K562 (cell line): ENCODE results near the gene AJM1. TPM values are rescaled to one million over a fixed set of nuclear protein-coding genes. Genes with fewer than 3 reads are reported as not detected.

Source experiments
- ATF1 ChIP-seq, 2 experiments: fragments of 450-650 bp in 1 of 2; IDR thresholded peaks; 2 replicates each; pipeline ENCODE4 v1.6.1; 2016; ENCODE audit warnings: missing compliant biosample characterization in 1 of 2, missing genetic modification characterization in 1 of 2
- CBX1 ChIP-seq: sonication (generic); IDR thresholded peaks from 2 replicates; pipeline ENCODE4 v1.6.1; 2016; ENCODE audit warnings: antibody characterized with exemption, low read depth, mild to moderate bottlenecking
- EZH2 ChIP-seq: IDR thresholded peaks from 2 replicates; pipeline ENCODE4 v1.6.1; 2012; ENCODE audit warnings: low read depth, mild to moderate bottlenecking, inconsistent platforms, low read length, borderline replicate concordance
- KAT7 ChIP-seq: sonication (generic); formaldehyde crosslinking; IDR thresholded peaks from 2 replicates; pipeline ENCODE4 v1.8.0; 2022; ENCODE audit warnings: missing genetic modification reagents, mild to moderate bottlenecking, borderline replicate concordance
- MED1 ChIP-seq: sonication (generic); formaldehyde crosslinking; IDR thresholded peaks from 2 replicates; pipeline ENCODE4 v1.8.1; 2023; ENCODE audit warnings: missing genetic modification reagents, borderline replicate concordance
- NFATC3 ChIP-seq: fragments of 450-650 bp; IDR thresholded peaks from 2 replicates; pipeline ENCODE4 v1.6.1; 2017; ENCODE audit warnings: mild to moderate bottlenecking
- POLR2AphosphoS5 ChIP-seq: IDR thresholded peaks from 2 replicates; pipeline ENCODE4 v1.6.1; 2011; ENCODE audit warnings: mild to moderate bottlenecking, low read depth, low read length, moderate library complexity; ENCODE audit not compliant: control insufficient read depth, insufficient read depth
- POLR2B ChIP-seq: fragments of 450-650 bp; IDR thresholded peaks from 2 replicates; pipeline ENCODE4 v1.6.1; 2018; ENCODE audit warnings: low read depth; ENCODE audit not compliant: partially characterized antibody
- RAD21 ChIP-seq, 2 experiments: fragments of 250-450 bp in 1 of 2; fragments of 450-650 bp in 1 of 2; sonication (Bioruptor Pico) in 1 of 2; formaldehyde crosslinking in 1 of 2; IDR thresholded peaks in 1 of 2; conservative IDR thresholded peaks in 1 of 2; 2 replicates each; pipeline versions ENCODE4 v1.4.0 to v1.8.0; 2020 to 2022; ENCODE audit warnings: mild to moderate bottlenecking in 2 of 2, moderate library complexity in 1 of 2
- RBM15 ChIP-seq: fragments of 200-400 bp; formaldehyde crosslinking; IDR thresholded peaks from 2 replicates; pipeline ENCODE4 v1.6.1; 2018; ENCODE audit warnings: mild to moderate bottlenecking, low read length, moderate library complexity; ENCODE audit not compliant: insufficient read depth
- TEAD1 ChIP-seq, 2 experiments: fragments of 450-650 bp in 1 of 2; sonication (generic) in 1 of 2; formaldehyde crosslinking; IDR thresholded peaks; 2 replicates each; pipeline versions ENCODE4 v1.4.0 to v1.8.0; 2020 to 2022; ENCODE audit warnings: mild to moderate bottlenecking in 2 of 2, missing genetic modification reagents in 1 of 2
- ZKSCAN8 ChIP-seq: fragments of 200-800 bp; sonication (Bioruptor generic); IDR thresholded peaks from 2 replicates; pipeline ENCODE4 v1.6.1; 2016; ENCODE audit warnings: missing genetic modification characterization, missing compliant biosample characterization
- ZNF12 ChIP-seq: sonication (generic); formaldehyde crosslinking; IDR thresholded peaks from 2 replicates; pipeline ENCODE4 v1.4.0; 2020; ENCODE audit warnings: mild to moderate bottlenecking, missing genetic modification reagents
- ZNF212 ChIP-seq: fragments of 450-650 bp; formaldehyde crosslinking; IDR thresholded peaks from 2 replicates; pipeline ENCODE4 v1.4.0; 2020; ENCODE audit warnings: mild to moderate bottlenecking
- ZNF717 ChIP-seq: fragments of 250-450 bp; sonication (Bioruptor Pico); IDR thresholded peaks from 2 replicates; pipeline ENCODE4 v1.5.0; 2021
- ZNF830 ChIP-seq: fragments of 250-450 bp; sonication (Bioruptor Pico); IDR thresholded peaks from 2 replicates; pipeline ENCODE4 v1.5.0; 2021; ENCODE audit warnings: mild to moderate bottlenecking
- polyA plus RNA-seq, 8 experiments: library from polyadenylated mRNA; depleted of rRNA in 4 of 8; stranded (reverse) in 5 of 8; unstranded in 3 of 8; fragments of >200 nt; fragmentation: Nextera tagmentation in 2 of 8; fragmentation: Illumina TruSeq in 1 of 8; extraction: Ambion mirVana in 2 of 8; extraction: Trizol in 1 of 8; gene quantifications; 2 replicates each; pipeline versions ENCODE4 v1.2.1 to v1.2.3, GENCODE V29; 2011 to 2014; ENCODE audit warnings: inconsistent platforms in 1 of 8, missing spikeins in 1 of 8
- total RNA-seq, 7 experiments: library from RNA; depleted of rRNA in 6 of 7; stranded (reverse); fragments of >200 nt in 6 of 7; fragmentation: Illumina TruSeq in 2 of 7; extraction: Trizol in 2 of 7; gene quantifications; 2 replicates each; pipeline versions ENCODE4 v1.2.1 to v1.2.3, GENCODE V29; 2011 to 2021; ENCODE audit warnings: low replicate concordance in 1 of 7
- TF ChIP-seq, protein P1 (sequence below): IDR thresholded peaks from 2 replicates; pipeline ENCODE4 v1.6.1; 2014; ENCODE audit warnings: antibody characterized with exemption
- TF ChIP-seq, protein P2 (sequence below): sonication (generic); formaldehyde crosslinking; IDR thresholded peaks from 2 replicates; pipeline ENCODE4 v1.8.0; 2022; ENCODE audit warnings: mild to moderate bottlenecking, low read depth, missing genetic modification reagents
- TF ChIP-seq, protein P3 (sequence below), 2 experiments: fragments of 450-650 bp in 1 of 2; sonication (generic) in 1 of 2; formaldehyde crosslinking in 1 of 2; IDR thresholded peaks in 1 of 2; conservative IDR thresholded peaks in 1 of 2; 2 replicates each; pipeline versions ENCODE4 v1.6.1 to v1.8.1; 2016 to 2023; ENCODE audit warnings: mild to moderate bottlenecking in 2 of 2, moderate library complexity in 2 of 2, inconsistent platforms in 1 of 2, missing genetic modification reagents in 1 of 2
- TF ChIP-seq, protein P4 (sequence below): fragments of 250-450 bp; sonication (Bioruptor Pico); IDR thresholded peaks from 2 replicates; pipeline ENCODE4 v1.8.0; 2021; ENCODE audit warnings: borderline replicate concordance, mild to moderate bottlenecking, moderate library complexity; ENCODE audit not compliant: poor library complexity, severe bottlenecking
- TF ChIP-seq, protein P5 (sequence below): sonication (generic); formaldehyde crosslinking; IDR thresholded peaks from 2 replicates; pipeline ENCODE4 v1.8.0; 2022; ENCODE audit warnings: mild to moderate bottlenecking, missing genetic modification reagents
- TF ChIP-seq, protein P6 (sequence below), 2 experiments: fragments of 450-650 bp; IDR thresholded peaks; 2 replicates each; pipeline ENCODE4 v1.6.1; 2016

Gene AJM1
- total and polyA plus RNA-seq, 9 of the 15 experiments (the other 6 are each of a cell fraction or from before 2014, with no cell fraction given), result 0.01 to 3.7 (median 0.65) TPM; not detected in 1

DNA sequence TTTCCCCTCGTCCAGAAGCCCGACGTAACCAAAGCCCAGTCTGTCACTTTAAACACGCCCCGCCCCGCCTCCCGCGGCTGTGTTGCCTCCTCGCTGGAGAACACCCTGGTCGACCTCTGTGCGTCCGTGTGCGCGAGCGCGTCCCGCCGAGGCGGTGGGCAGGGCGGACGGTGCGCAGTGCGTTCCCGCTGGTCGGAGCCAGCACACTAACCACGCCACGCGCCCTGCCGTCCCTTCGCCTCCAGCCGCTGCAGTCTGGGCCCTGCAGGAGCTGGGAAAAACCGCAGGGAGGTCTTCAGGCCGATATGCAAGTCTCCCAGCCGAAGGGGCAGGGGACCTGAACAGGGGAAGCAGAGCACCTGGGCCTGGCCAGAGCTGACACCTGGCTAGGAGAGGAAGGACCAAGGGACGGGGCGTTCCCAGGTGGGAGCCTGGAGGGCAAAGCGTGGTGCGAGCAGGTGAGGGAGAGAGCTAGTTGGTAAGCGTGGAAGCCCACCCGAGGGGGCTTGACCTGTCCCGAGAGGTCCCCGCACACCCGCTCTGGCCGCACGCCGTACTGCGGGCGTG is 5.6 kb downstream of the AJM1 start (continued):
- TF ChIP-seq POLR2AphosphoS5 (no peak), KAT7 (CRISPR knock-in tag) (no peak; the same call in 1 of the 2 replicates), ZKSCAN8 (CRISPR knock-in tag) (no peak), ATF1 (CRISPR knock-in tag; IDR thresholded peaks at IDR 0.05) (no peak), ATF1 (tag; IDR thresholded peaks at IDR 0.05) (peak; percentile 42), ZNF717 (CRISPR knock-in tag) (no peak), RBM15 (no peak), TEAD1 (CRISPR knock-in tag; IDR thresholded peaks at IDR 0.05) (no peak), NFATC3 (no peak), RAD21 (CRISPR knock-in tag; conservative IDR thresholded peaks at IDR 0.05 in 1 of 2, IDR thresholded peaks at IDR 0.05 in 1 of 2) (no peak), ZNF212 (CRISPR knock-in tag) (no peak), CBX1 (no peak), ZNF12 (CRISPR knock-in tag) (no peak), EZH2 (no peak), ZNF830 (CRISPR knock-in tag) (no peak), MED1 (no peak), POLR2B (peak; percentile 59)
- TF ChIP-seq, protein P1, sequence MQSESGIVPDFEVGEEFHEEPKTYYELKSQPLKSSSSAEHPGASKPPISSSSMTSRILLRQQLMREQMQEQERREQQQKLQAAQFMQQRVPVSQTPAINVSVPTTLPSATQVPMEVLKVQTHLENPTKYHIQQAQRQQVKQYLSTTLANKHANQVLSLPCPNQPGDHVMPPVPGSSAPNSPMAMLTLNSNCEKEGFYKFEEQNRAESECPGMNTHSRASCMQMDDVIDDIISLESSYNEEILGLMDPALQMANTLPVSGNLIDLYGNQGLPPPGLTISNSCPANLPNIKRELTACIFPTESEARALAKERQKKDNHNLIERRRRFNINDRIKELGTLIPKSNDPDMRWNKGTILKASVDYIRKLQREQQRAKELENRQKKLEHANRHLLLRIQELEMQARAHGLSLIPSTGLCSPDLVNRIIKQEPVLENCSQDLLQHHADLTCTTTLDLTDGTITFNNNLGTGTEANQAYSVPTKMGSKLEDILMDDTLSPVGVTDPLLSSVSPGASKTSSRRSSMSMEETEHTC, result no peak
- TF ChIP-seq, protein P2, sequence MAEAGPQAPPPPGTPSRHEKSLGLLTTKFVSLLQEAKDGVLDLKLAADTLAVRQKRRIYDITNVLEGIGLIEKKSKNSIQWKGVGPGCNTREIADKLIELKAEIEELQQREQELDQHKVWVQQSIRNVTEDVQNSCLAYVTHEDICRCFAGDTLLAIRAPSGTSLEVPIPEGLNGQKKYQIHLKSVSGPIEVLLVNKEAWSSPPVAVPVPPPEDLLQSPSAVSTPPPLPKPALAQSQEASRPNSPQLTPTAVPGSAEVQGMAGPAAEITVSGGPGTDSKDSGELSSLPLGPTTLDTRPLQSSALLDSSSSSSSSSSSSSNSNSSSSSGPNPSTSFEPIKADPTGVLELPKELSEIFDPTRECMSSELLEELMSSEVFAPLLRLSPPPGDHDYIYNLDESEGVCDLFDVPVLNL, result no peak; the same call in none of the 2 replicates
- TF ChIP-seq, protein P3, sequence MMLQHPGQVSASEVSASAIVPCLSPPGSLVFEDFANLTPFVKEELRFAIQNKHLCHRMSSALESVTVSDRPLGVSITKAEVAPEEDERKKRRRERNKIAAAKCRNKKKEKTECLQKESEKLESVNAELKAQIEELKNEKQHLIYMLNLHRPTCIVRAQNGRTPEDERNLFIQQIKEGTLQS (IDR thresholded peaks at IDR 0.05), result no peak
- TF ChIP-seq, protein P3 (CRISPR knock-in tag; conservative IDR thresholded peaks at IDR 0.05), result no peak
- TF ChIP-seq, protein P4, sequence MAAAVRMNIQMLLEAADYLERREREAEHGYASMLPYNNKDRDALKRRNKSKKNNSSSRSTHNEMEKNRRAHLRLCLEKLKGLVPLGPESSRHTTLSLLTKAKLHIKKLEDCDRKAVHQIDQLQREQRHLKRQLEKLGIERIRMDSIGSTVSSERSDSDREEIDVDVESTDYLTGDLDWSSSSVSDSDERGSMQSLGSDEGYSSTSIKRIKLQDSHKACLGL (CRISPR knock-in tag), result no peak
- TF ChIP-seq, protein P5, sequence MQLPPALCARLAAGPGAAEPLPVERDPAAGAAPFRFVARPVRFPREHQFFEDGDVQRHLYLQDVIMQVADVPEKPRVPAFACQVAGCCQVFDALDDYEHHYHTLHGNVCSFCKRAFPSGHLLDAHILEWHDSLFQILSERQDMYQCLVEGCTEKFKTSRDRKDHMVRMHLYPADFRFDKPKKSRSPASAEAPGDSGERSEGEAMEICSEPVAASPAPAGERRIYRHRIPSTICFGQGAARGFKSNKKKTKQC (CRISPR knock-in tag), result no peak
- TF ChIP-seq, protein P6, sequence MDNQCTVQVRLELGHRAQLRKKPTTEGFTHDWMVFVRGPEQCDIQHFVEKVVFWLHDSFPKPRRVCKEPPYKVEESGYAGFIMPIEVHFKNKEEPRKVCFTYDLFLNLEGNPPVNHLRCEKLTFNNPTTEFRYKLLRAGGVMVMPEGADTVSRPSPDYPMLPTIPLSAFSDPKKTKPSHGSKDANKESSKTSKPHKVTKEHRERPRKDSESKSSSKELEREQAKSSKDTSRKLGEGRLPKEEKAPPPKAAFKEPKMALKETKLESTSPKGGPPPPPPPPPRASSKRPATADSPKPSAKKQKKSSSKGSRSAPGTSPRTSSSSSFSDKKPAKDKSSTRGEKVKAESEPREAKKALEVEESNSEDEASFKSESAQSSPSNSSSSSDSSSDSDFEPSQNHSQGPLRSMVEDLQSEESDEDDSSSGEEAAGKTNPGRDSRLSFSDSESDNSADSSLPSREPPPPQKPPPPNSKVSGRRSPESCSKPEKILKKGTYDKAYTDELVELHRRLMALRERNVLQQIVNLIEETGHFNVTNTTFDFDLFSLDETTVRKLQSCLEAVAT (IDR thresholded peaks at IDR 0.05), result no peak; a peak in 1 of 4 replicates
